ENCODE measurements around the gene ERFL.

DNA sequence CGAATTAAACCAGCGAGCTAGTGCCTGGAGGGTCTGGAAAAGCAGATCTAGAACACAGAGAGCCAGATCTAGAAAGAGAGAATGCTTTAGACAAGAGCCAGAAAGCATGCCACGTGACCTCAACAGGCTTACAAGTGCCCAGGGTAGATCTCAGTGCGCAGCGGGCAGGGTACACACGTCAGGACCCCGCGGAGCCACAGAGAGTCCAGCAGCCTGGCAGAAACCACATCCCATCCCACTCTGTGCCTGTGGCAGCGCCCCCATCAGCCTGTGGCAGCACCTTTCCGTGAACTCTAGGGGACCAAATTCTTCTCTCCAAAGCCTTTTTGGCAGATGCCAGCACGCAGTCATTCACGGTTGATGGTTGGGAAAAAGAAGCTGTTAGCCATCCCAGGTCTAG, 39.3 kb downstream of the ERFL start:
- no peak for TF ChIP-seq ZNF70 (CRISPR knock-in tag; IDR thresholded peaks at IDR 0.05)
- no peak for TF ChIP-seq TCF4 (CRISPR knock-in tag; IDR thresholded peaks at IDR 0.05; ENCODE audit: borderline replicate concordance)
- TF ChIP-seq ARNTL (CRISPR knock-in tag; IDR thresholded peaks at IDR 0.05; ENCODE audit: borderline replicate concordance, low read depth) = no peak
- TF ChIP-seq ZFP30 (CRISPR knock-in tag; IDR thresholded peaks at IDR 0.05) = no peak
- TF ChIP-seq, protein P1, sequence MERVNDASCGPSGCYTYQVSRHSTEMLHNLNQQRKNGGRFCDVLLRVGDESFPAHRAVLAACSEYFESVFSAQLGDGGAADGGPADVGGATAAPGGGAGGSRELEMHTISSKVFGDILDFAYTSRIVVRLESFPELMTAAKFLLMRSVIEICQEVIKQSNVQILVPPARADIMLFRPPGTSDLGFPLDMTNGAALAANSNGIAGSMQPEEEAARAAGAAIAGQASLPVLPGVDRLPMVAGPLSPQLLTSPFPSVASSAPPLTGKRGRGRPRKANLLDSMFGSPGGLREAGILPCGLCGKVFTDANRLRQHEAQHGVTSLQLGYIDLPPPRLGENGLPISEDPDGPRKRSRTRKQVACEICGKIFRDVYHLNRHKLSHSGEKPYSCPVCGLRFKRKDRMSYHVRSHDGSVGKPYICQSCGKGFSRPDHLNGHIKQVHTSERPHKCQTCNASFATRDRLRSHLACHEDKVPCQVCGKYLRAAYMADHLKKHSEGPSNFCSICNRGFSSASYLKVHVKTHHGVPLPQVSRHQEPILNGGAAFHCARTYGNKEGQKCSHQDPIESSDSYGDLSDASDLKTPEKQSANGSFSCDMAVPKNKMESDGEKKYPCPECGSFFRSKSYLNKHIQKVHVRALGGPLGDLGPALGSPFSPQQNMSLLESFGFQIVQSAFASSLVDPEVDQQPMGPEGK (CRISPR knock-in tag; IDR thresholded peaks at IDR 0.05; ENCODE audit: borderline replicate concordance) = no peak
- TF ChIP-seq ESRRG (CRISPR knock-in tag; IDR thresholded peaks at IDR 0.05) = no peak

Data from SK-N-SH treated with all-trans-retinoic acid at 6 μM for 48 hours (cell line).